Measurements from ENCODE around the gene TRIM38.

The TRIM38 gene

GRCh38 chr6:25968769-25969168, 6.2 kb downstream of the TRIM38 start:
- peak overlapping the region; percentile 64 for H3K4me2 ChIP-seq (ENCODE audit: low read depth, low read length, poor library complexity, severe bottlenecking)
- no peaks in the 10 kb centered on the region for H3K9me2 ChIP-seq (replicated peaks; ENCODE audit: low read depth, low read length)
- TF ChIP-seq EZH2phosphoT487 (IDR thresholded peaks at IDR 0.05; ENCODE audit: borderline replicate concordance) (no peak), CTCF (conservative IDR thresholded peaks at IDR 0.05; ENCODE audit: low read length) (no peak)
- H2AFZ ChIP-seq (ENCODE audit: low read length) = no peak overlapping the region
- no peaks in the 10 kb centered on the region for H3K9me3 ChIP-seq (ENCODE audit: insufficient read depth, low read depth, low read length)
- peaks cover 6% of the 10 kb centered on the region for H4K20me1 ChIP-seq (ENCODE audit: insufficient read depth, low read length, poor library complexity, severe bottlenecking)
- H3F3A ChIP-seq (ENCODE audit: low read depth) = no peaks in the 10 kb centered on the region
- H3K36me3 ChIP-seq (ENCODE audit: insufficient read depth, low read length) = peaks cover 21% of the 10 kb centered on the region; the same call in 1 of the 2 replicates
- peak overlapping the region; percentile 56 for H3K4me3 ChIP-seq (ENCODE audit: low read length, poor library complexity, severe bottlenecking)
- H3K79me2 ChIP-seq (ENCODE audit: insufficient read depth, low read length) = peaks cover 50% of the 10 kb centered on the region
- H3K27me3 ChIP-seq (ENCODE audit: insufficient read depth, low read length, poor library complexity, severe bottlenecking) = no peaks in the 10 kb centered on the region
- H3K9ac ChIP-seq (ENCODE audit: low read depth, low read length, poor library complexity, severe bottlenecking) = peak overlapping the region; percentile 18
- H3K4me1 ChIP-seq (ENCODE audit: insufficient read depth, low read length, poor library complexity, severe bottlenecking) = peaks cover 44% of the 10 kb centered on the region

- Histone ChIP-seq H3K36me3 (ENCODE audit: insufficient read depth, low read length) (peaks cover 30% of the 10 kb centered on the region; the same call in 1 of the 2 replicates), H4K20me1 (ENCODE audit: insufficient read depth, low read length, poor library complexity, severe bottlenecking) (peaks cover 6% of the 10 kb centered on the region), H3K27me3 (ENCODE audit: insufficient read depth, low read length, poor library complexity, severe bottlenecking) (no peaks in the 10 kb centered on the region), H2AFZ (ENCODE audit: low read length) (no peak overlapping the region), H3K9ac (ENCODE audit: low read depth, low read length, poor library complexity, severe bottlenecking) (no peak overlapping the region), H3F3A (ENCODE audit: low read depth) (no peaks in the 10 kb centered on the region), H3K9me3 (ENCODE audit: insufficient read depth, low read depth, low read length) (no peaks in the 10 kb centered on the region), H3K79me2 (ENCODE audit: insufficient read depth, low read length) (peaks cover 27% of the 10 kb centered on the region; the same call in 1 of the 2 replicates), H3K4me2 (ENCODE audit: low read depth, low read length, poor library complexity, severe bottlenecking) (no peak overlapping the region), H3K9me2 (replicated peaks; ENCODE audit: low read depth, low read length) (no peaks in the 10 kb centered on the region), H3K4me3 (ENCODE audit: low read length, poor library complexity, severe bottlenecking) (no peak overlapping the region), H3K4me1 (ENCODE audit: insufficient read depth, low read length, poor library complexity, severe bottlenecking) (peaks cover 29% of the 10 kb centered on the region)
- TF ChIP-seq CTCF (conservative IDR thresholded peaks at IDR 0.05; ENCODE audit: low read length) (no peak), EZH2phosphoT487 (IDR thresholded peaks at IDR 0.05; ENCODE audit: borderline replicate concordance) (no peak)
Observed at GRCh38 chr6:25971187-25971821, 8.7 kb downstream of the TRIM38 start.

GRCh38 chr6:25972128-25972527, 9.5 kb downstream of the TRIM38 start:
- no peaks in the 10 kb centered on the region for H3K27me3 ChIP-seq (ENCODE audit: insufficient read depth, low read length, poor library complexity, severe bottlenecking)
- no peak overlapping the region for H3K4me3 ChIP-seq (ENCODE audit: low read length, poor library complexity, severe bottlenecking)
- H4K20me1 ChIP-seq (ENCODE audit: insufficient read depth, low read length, poor library complexity, severe bottlenecking) = peaks cover 6% of the 10 kb centered on the region
- H2AFZ ChIP-seq (ENCODE audit: low read length) = no peak overlapping the region
- TF ChIP-seq EZH2phosphoT487 (IDR thresholded peaks at IDR 0.05; ENCODE audit: borderline replicate concordance) (no peak), CTCF (conservative IDR thresholded peaks at IDR 0.05; ENCODE audit: low read length) (no peak)
- H3K79me2 ChIP-seq (ENCODE audit: insufficient read depth, low read length) = peaks cover 18% of the 10 kb centered on the region; the same call in 1 of the 2 replicates
- peaks cover 21% of the 10 kb centered on the region for H3K4me1 ChIP-seq (ENCODE audit: insufficient read depth, low read length, poor library complexity, severe bottlenecking)
- H3K9me2 ChIP-seq (replicated peaks; ENCODE audit: low read depth, low read length) = no peaks in the 10 kb centered on the region
- no peak overlapping the region for H3K4me2 ChIP-seq (ENCODE audit: low read depth, low read length, poor library complexity, severe bottlenecking)
- H3K36me3 ChIP-seq (ENCODE audit: insufficient read depth, low read length) = peaks cover 30% of the 10 kb centered on the region; the same call in 1 of the 2 replicates
- H3K9me3 ChIP-seq (ENCODE audit: insufficient read depth, low read depth, low read length) = no peaks in the 10 kb centered on the region
- H3F3A ChIP-seq (ENCODE audit: low read depth) = no peaks in the 10 kb centered on the region
- H3K9ac ChIP-seq (ENCODE audit: low read depth, low read length, poor library complexity, severe bottlenecking) = no peak overlapping the region

Measured in Loucy (cell line).